Tibial nerve (tissue), 4 donors: ENCODE results near the gene ESRRG. TPM values are rescaled to one million over a fixed set of nuclear protein-coding genes. Genes with fewer than 3 reads are reported as not detected.

ENCODE experiments used
- DNase-seq, 2 donors: peaks; one replicate each; pipeline ENCODE4 v3.0.0-alpha.2; 2019; ENCODE audit warnings: low spot score in 2 of 2
- H3K27ac ChIP-seq, 4 donors: fragments of 200-600 bp; sonication (generic) in 3 of 4; one replicate each; pipeline ENCODE4 v1.5.1; 2017 to 2019; ENCODE audit warnings: mild to moderate bottlenecking in 1 of 4
- H3K27me3 ChIP-seq, 2 donors: fragments of 200-600 bp; sonication (generic) in 1 of 2; one replicate each; pipeline versions ENCODE4 v1.5.1 to v1.6.0; 2017 to 2019
- H3K36me3 ChIP-seq, 3 donors: fragments of 200-600 bp; sonication (generic); one replicate each; pipeline ENCODE4 v1.5.1; 2018 to 2019
- H3K4me1 ChIP-seq, 4 donors: fragments of 200-600 bp; sonication (generic) in 3 of 4; one replicate each; pipeline ENCODE4 v1.5.1; 2017 to 2019
- H3K4me3 ChIP-seq, 4 donors: fragments of 200-600 bp; sonication (generic) in 3 of 4; one replicate each; pipeline ENCODE4 v1.5.1; 2017 to 2019; ENCODE audit warnings: mild to moderate bottlenecking in 1 of 4, moderate library complexity in 1 of 4
- H3K9me3 ChIP-seq, 4 donors: fragments of 200-600 bp; sonication (generic) in 3 of 4; one replicate each; pipeline ENCODE4 v1.5.1; 2017 to 2019
- CTCF ChIP-seq, 5 experiments: fragments of 200-600 bp in 3 of 5; fragments of 450-650 bp in 2 of 5; sonication (generic) in 3 of 5; IDR thresholded peaks; one replicate each; pipeline ENCODE4 v1.5.1; 2016 to 2019; ENCODE audit warnings: antibody characterized with exemption in 5 of 5, mild to moderate bottlenecking in 3 of 5, moderate library complexity in 2 of 5
- EP300 ChIP-seq, 2 donors: sonication (generic); formaldehyde crosslinking; IDR thresholded peaks; one replicate each; pipeline ENCODE4 v1.6.1; 2017; ENCODE audit warnings: antibody characterized with exemption in 2 of 2, mild to moderate bottlenecking in 1 of 2
- POLR2A ChIP-seq, 2 donors: fragments of 450-650 bp; IDR thresholded peaks; one replicate each; pipeline ENCODE4 v1.6.1; 2017; ENCODE audit warnings: antibody characterized with exemption in 2 of 2, mild to moderate bottlenecking in 2 of 2, moderate library complexity in 2 of 2
- WGBS, 2 donors: methylation state at CpG; one replicate each; pipeline ENCODE4 v1.1.5; 2018; 5-methylcytosine and 5-hydroxymethylcytosine counted together
- total RNA-seq, 4 donors: library from RNA; depleted of rRNA; stranded (reverse); fragments of >200 nt; gene quantifications; one replicate each; pipeline ENCODE4 v1.1.0, GENCODE V29; 2016

Gene ESRRG
- total RNA-seq, 4 donors from 2014 or later, result 1.4 to 3.3 (median 1.6) TPM

GRCh38 chr1:216587715-216588114 lies 135.5 kb downstream of the ESRRG start:
- TF ChIP-seq CTCF (IDR thresholded peaks at IDR 0.05) (no peak), EP300 (IDR thresholded peaks at IDR 0.05) (no peak), POLR2A (IDR thresholded peaks at IDR 0.05) (no peak)
- Histone ChIP-seq H3K27me3 (no peaks in the 10 kb centered on the region), H3K4me1 (no peaks in the 10 kb centered on the region), H3K4me3 (no peak overlapping the region), H3K27ac (no peak overlapping the region), H3K36me3 (no peaks in the 10 kb centered on the region), H3K9me3 (no peaks in the 10 kb centered on the region)
- no peak for DNase-seq

- Histone ChIP-seq H3K36me3 (no peaks in the 10 kb centered on the region), H3K9me3 (no peaks in the 10 kb centered on the region), H3K4me1 (no peaks in the 10 kb centered on the region), H3K4me3 (no peak overlapping the region), H3K27me3 (no peaks in the 10 kb centered on the region), H3K27ac (no peak overlapping the region)
- WGBS, 2 donors, result 58 to 61% methylated on average over 2 of the region's 2 CpGs
- DNase-seq, result no peak
- TF ChIP-seq CTCF (IDR thresholded peaks at IDR 0.05) (no peak), POLR2A (IDR thresholded peaks at IDR 0.05) (no peak), EP300 (IDR thresholded peaks at IDR 0.05) (no peak)
Observed at GRCh38 chr1:216582151-216582550, 141.1 kb downstream of the ESRRG start.

GRCh38 chr1:216580538-216581057 lies 142.6 kb downstream of the ESRRG start:
- DNase-seq, result no peak
- no peak overlapping the region for H3K4me3 ChIP-seq
- H3K36me3 ChIP-seq, result no peaks in the 10 kb centered on the region
- TF ChIP-seq POLR2A (IDR thresholded peaks at IDR 0.05) (no peak), CTCF (IDR thresholded peaks at IDR 0.05) (no peak), EP300 (IDR thresholded peaks at IDR 0.05) (no peak)
- 44 to 48% methylated on average over 2 of the region's 2 CpGs for WGBS, 2 donors
- H3K9me3 ChIP-seq, result no peaks in the 10 kb centered on the region
- H3K27me3 ChIP-seq, result no peaks in the 10 kb centered on the region
- no peaks in the 10 kb centered on the region for H3K4me1 ChIP-seq
- H3K27ac ChIP-seq, result no peak overlapping the region

GRCh38 chr1:216576234-216576937 lies 146.8 kb downstream of the ESRRG start:
- Histone ChIP-seq H3K4me3 (no peak overlapping the region), H3K36me3 (no peaks in the 10 kb centered on the region), H3K27ac (no peak overlapping the region), H3K27me3 (no peaks in the 10 kb centered on the region), H3K4me1 (no peaks in the 10 kb centered on the region), H3K9me3 (no peaks in the 10 kb centered on the region)
- TF ChIP-seq CTCF (IDR thresholded peaks at IDR 0.05), result no peak
- no peak for TF ChIP-seq POLR2A (IDR thresholded peaks at IDR 0.05)
- no peak for TF ChIP-seq EP300 (IDR thresholded peaks at IDR 0.05)
- 46 to 55% methylated on average over 4 of the region's 4 CpGs for WGBS, 2 donors
- no peak for DNase-seq

GRCh38 chr1:216566641-216567205 lies 156.5 kb downstream of the ESRRG start:
- H3K27ac ChIP-seq, result no peak overlapping the region
- H3K4me3 ChIP-seq, result no peak overlapping the region
- no peaks in the 10 kb centered on the region for H3K9me3 ChIP-seq
- H3K36me3 ChIP-seq, result no peaks in the 10 kb centered on the region
- no peak for DNase-seq
- H3K4me1 ChIP-seq, result no peaks in the 10 kb centered on the region
- TF ChIP-seq CTCF (IDR thresholded peaks at IDR 0.05), result no peak
- TF ChIP-seq POLR2A (IDR thresholded peaks at IDR 0.05), result no peak
- TF ChIP-seq EP300 (IDR thresholded peaks at IDR 0.05), result no peak
- WGBS, 2 donors, result 67 to 69% methylated on average over 3 of the region's 3 CpGs
- no peaks in the 10 kb centered on the region for H3K27me3 ChIP-seq
